Retinal pigment epithelial cell (primary cell): Measurements from ENCODE around the gene NEAT1.
A peak's percentile ranks its signal among the peaks of the same experiment; 100 is the strongest.
"Not testable (repeated sequence)": the region's sequence is repeated elsewhere in the genome, so short reads cannot be mapped to it uniquely, and the experiment has no call there.

Source experiments
- DNase-seq: peaks from one replicate; pipeline ENCODE4 v3.0.0-alpha.2; 2010; ENCODE audit warnings: low read depth
- H3K4me3 ChIP-seq: 2 replicates; pipeline ENCODE4 v1.5.1; 2011; ENCODE audit warnings: mild to moderate bottlenecking, low read length, control low read depth, moderate library complexity
- CTCF ChIP-seq: conservative IDR thresholded peaks from 2 replicates; pipeline ENCODE4 v1.5.1; 2011; ENCODE audit warnings: low read depth, low read length, control low read depth, inconsistent platforms

The NEAT1 gene

DNA sequence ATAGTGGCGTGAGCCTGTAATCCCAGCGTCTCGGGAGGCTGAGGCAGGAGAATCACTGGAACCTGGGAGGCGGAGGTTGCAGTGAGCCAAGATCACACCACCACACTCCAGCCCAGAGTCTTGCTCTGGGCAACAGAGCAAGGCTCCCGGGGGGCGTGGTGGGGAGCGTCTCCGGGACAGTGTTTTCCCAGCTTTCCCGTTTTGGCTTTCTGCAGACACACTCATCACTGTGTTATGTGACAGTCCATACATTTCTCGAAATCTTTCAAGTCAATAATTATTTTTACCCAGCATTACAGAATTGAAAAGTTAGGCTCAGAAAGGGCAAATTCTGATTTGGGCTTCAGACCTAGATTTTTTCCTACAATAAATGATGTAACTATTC, 31.7 kb downstream of the NEAT1 start:
- DNase-seq, result no peak
- no peak for TF ChIP-seq CTCF
- H3K4me3 ChIP-seq, result peak overlapping the region; percentile 64

- peak; percentile 19 for TF ChIP-seq CTCF
- peak overlapping the region; percentile 64 for H3K4me3 ChIP-seq
- no peak for DNase-seq
Observed at GRCh38 chr11:65454696-65455456, 32.3 kb downstream of the NEAT1 start.

- H3K4me3 ChIP-seq, result no peak overlapping the region
- TF ChIP-seq CTCF, result no peak
- no peak for DNase-seq
Observed at GRCh38 chr11:65456418-65456817, 33.8 kb downstream of the NEAT1 start.

DNA sequence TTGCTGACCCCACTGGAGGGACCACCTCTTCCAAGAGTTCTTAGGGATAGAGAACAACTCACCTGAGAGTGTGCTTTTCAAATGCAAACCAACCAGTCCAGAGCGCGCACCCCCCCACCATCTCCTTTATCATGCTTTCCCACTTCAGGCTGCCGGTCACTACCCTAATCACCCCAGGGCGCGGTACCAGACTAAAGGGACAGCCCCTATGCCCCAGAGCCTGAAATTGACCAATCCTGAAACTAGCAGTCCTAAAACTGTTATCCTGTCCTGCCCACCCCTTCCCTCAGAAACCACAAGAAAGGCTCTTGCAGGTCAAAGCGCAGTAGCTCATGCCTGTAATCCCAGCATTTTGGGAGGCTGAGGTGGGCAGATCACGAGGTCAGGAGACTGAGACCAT, 37.0 kb downstream of the NEAT1 start:
- H3K4me3 ChIP-seq, result no peak overlapping the region
- TF ChIP-seq CTCF, result no peak
- DNase-seq, result no peak

- not testable (repeated sequence) for DNase-seq, H3K4me3 ChIP-seq
Observed at GRCh38 chr11:65465471-65465870, 42.9 kb downstream of the NEAT1 start.

GRCh38 chr11:65467306-65467705, 44.7 kb downstream of the NEAT1 start:
- not testable (repeated sequence) for DNase-seq

DNA sequence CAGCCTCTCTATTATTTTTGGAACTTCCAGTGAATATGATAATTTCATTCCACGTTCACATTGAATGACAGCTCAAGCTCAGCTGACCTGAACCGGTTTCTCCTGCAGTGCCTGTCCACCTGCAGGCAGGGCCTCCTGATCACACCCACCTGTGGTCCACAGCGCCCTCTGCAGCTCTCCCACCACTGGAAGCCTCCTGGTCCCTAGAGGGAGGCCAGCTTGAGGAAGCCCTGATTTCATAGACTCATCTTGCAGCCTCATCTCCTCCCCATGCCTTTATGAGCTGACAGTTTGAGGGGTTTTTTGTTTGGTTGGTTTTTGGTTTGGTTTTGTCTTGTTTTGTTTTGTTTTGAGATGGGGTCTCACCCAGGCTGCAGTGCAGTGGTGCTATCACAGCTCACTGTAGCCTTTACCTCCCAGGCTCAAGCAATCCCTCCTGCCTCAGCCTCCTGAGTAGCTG, 46.3 kb downstream of the NEAT1 start:
- peak; percentile 62 for TF ChIP-seq CTCF
- DNase-seq, result no peak
- no peak overlapping the region for H3K4me3 ChIP-seq

More at GRCh38 chr11:65467306-65467705, 44.7 kb downstream of the NEAT1 start:
- H3K4me3 ChIP-seq, result not testable (repeated sequence)

DNA sequence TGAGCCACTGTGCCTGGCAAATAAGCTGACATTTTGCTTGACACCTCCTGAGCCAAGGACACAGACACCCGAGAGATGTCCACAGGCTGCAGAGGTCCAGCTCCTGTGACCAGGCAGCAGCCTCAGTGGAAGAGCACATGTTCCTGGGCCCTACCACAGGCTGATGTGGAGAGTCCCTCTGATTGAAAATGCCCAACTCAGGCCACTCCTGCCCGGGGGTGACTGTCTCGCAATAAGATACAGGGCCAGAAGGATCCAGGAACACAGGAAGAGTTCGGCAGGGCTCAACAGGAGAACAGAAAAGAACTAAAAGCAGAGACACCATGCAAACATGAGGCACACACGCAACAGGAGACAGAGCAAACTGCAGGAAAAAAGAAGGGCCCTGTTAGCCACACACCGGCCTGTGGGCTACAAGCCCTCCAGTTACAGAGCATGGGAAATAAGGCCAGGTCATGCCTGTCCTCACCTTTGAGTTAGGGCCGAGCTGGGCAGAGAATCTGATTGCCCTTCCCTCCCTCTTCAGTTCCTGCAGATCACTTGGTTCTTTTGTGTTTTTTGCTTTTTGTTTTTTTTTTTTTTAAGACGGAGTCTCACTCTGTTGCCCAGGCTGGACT, 47.9 kb downstream of the NEAT1 start:
- no peak overlapping the region for H3K4me3 ChIP-seq

More for the DNA sequence above, 47.9 kb downstream of the NEAT1 start:
- DNase-seq, result no peak
- no peak for TF ChIP-seq CTCF
